ENCODE data around the gene MYO7A.

- TF ChIP-seq EGR1 (IDR thresholded peaks at IDR 0.05; ENCODE audit: borderline replicate concordance, low read depth, low read length) (no peak), TAF1 (IDR thresholded peaks at IDR 0.05; ENCODE audit: low read depth, low read length) (no peak), POLR2A (IDR thresholded peaks at IDR 0.05; ENCODE audit: control extremely low read depth in 1 of 2, low read depth in 2 of 2, low read length in 2 of 2) (no peak), SIX5 (IDR thresholded peaks at IDR 0.05; ENCODE audit: low read depth, low read length) (no peak), USF2 (IDR thresholded peaks at IDR 0.05; ENCODE audit: low read length) (no peak), MAX (IDR thresholded peaks at IDR 0.05) (no peak; the same call in 1 of the 2 replicates), EP300 (IDR thresholded peaks at IDR 0.05; ENCODE audit: borderline replicate concordance in 1 of 2, low read depth in 2 of 2, low read length in 2 of 2) (no peak), EZH2 (IDR thresholded peaks at IDR 0.05; ENCODE audit: low read depth, low read length, severe bottlenecking) (no peak), ZNF274 (IDR thresholded peaks at IDR 0.05; ENCODE audit: borderline replicate concordance, extremely low read depth, low read length) (no peak), RAD21 (IDR thresholded peaks at IDR 0.05 in 1 of 2, conservative IDR thresholded peaks at IDR 0.05 in 1 of 2; ENCODE audit: low read depth in 2 of 2, low read length in 2 of 2) (no peak), CEBPB (IDR thresholded peaks at IDR 0.05; ENCODE audit: low read depth, low read length) (no peak)
- TF ChIP-seq, protein P1, sequence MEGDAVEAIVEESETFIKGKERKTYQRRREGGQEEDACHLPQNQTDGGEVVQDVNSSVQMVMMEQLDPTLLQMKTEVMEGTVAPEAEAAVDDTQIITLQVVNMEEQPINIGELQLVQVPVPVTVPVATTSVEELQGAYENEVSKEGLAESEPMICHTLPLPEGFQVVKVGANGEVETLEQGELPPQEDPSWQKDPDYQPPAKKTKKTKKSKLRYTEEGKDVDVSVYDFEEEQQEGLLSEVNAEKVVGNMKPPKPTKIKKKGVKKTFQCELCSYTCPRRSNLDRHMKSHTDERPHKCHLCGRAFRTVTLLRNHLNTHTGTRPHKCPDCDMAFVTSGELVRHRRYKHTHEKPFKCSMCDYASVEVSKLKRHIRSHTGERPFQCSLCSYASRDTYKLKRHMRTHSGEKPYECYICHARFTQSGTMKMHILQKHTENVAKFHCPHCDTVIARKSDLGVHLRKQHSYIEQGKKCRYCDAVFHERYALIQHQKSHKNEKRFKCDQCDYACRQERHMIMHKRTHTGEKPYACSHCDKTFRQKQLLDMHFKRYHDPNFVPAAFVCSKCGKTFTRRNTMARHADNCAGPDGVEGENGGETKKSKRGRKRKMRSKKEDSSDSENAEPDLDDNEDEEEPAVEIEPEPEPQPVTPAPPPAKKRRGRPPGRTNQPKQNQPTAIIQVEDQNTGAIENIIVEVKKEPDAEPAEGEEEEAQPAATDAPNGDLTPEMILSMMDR (IDR thresholded peaks at IDR 0.05; ENCODE audit: control extremely low read depth in 1 of 3, insufficient read depth in 1 of 3, low read depth in 1 of 3, low read length in 3 of 3), result no peak
Measured at GRCh38 chr11:77175869-77176539, 48.0 kb downstream of the MYO7A start.
